Medulla oblongata (tissue), 1 donor: ENCODE data around the gene NKTR.
A peak's percentile ranks its signal among the peaks of the same experiment; 100 is the strongest.

Source experiments
- DNase-seq: peaks from one replicate; pipeline ENCODE4 v3.0.0-alpha.2; 2015; ENCODE audit errors: extremely low spot score

Gene NKTR

DNA sequence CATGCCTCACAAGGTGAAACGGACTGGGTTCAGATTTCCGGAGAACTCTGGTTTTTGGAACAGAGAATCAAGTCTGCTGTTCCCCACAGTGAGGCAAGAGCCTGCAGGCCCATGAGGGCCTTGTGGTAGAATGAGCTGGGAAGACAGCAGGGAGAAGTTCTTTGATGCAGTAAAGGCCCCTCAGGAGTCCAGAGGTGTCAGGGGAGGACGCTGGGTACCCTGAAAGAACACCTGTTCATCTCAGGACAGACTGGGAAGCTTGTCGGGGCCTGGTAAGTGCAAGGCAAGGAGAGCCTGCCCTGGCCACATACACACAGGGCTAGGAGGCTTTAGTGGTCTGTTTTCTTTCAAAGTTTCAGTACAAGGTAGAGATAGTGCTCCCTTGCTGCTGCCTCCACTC is 49.3 kb downstream of the NKTR start:
- DNase-seq: no peak

DNA sequence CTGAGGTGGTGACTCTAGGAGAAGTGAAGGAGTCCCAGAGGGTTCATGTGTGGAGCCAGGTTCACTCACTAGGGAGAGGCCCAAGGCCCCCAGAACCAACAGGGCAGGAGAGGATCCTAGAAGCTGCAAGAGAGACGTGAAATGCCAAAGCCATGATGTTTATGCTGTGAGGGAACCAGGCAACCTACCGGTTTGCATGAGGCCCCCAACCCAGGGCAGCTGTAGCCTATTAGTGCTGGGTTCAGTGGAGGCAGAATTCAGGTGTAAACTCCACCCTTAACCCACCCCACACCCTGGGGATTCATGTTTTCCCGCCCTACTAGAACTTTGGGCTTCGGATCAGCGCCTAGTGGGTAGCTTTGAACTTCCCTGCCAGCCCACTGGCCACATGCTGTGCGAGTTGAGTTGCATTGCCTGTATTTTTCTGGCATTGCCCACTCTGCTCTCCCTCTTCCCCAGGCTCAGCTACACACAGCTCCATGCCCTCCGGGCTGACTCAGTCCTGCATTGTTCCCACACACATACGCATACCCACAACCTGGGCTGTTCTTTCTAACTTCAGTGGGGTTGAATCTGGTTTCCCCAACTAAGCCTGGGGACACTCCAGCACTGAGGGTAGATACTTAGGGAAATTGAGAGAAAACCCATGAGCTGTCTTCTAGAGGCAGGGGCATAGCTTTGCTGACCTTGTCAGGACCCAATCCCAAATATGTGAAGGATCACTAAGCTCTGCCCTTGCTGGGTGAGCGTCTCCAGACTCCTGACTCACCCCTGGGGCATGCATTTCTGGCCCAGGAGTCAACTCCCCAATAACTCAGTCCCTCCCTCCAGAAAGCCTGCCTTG is 51.0 kb downstream of the NKTR start:
- DNase-seq: no peak

DNA sequence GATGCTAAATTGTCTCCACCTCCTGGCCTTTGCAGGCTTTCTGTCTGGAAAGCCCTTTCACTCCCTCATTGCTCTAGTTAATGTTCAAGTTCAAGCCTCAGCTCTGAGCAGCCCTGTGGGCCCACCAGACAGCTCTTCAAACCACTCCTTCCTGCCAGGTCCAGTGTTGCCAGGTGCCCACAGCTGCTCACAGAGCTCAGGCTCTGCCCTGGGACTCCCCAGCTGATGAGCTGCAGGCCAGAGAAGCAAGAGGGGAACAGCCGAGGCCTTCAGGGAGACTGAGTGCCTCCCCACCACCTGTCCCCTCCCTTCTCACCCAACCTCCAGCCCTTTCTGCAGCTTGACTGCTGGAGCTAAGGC is 51.7 kb downstream of the NKTR start:
- no peak for DNase-seq

DNA sequence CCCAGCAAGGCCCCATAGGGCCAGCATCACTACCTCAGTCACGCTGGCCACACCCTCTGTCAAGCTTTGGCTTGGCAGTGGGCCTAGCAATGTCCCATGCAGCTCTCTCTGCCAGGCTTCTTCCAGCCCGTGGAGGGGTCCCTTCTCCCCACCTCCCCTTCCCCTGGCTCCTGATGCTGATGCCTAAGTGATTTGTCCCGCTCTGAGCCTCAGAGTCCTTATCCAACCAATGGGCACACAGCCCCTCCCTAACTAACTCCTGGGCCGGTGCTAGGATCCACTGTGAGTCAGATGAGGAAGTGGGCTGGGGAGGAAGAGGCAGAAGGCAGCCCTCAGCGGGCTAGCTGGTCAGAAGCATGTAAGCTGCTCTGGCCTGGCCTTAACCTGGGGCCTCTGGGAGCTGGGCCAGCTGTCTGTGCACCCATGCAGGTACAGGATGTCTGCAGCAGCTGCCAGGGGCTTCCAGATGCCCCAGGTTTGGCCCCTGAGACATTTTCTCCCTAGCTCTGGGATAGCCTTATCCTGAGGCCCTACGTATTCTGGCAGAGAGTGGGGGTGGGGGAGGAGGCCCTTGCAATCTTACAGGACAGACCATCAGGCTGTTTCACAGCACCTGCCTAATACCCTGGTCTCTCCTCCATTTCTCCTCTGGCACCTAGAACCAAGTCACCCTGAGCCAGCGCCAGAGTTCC is 52.3 kb downstream of the NKTR start:
- DNase-seq: peak; percentile 77

DNA sequence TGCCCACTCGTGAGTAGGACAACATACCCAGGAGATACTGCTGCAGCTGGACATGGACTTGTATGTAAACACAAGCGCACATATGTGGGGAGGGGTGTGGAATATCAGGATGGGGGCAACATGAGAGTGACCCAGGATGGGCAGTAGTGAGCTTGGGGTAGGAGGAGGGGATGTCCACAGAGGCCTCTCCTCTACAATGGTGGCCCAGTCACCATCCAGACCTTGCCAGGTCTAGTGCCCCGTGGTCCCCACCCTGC is 52.7 kb downstream of the NKTR start:
- DNase-seq: no peak

DNA sequence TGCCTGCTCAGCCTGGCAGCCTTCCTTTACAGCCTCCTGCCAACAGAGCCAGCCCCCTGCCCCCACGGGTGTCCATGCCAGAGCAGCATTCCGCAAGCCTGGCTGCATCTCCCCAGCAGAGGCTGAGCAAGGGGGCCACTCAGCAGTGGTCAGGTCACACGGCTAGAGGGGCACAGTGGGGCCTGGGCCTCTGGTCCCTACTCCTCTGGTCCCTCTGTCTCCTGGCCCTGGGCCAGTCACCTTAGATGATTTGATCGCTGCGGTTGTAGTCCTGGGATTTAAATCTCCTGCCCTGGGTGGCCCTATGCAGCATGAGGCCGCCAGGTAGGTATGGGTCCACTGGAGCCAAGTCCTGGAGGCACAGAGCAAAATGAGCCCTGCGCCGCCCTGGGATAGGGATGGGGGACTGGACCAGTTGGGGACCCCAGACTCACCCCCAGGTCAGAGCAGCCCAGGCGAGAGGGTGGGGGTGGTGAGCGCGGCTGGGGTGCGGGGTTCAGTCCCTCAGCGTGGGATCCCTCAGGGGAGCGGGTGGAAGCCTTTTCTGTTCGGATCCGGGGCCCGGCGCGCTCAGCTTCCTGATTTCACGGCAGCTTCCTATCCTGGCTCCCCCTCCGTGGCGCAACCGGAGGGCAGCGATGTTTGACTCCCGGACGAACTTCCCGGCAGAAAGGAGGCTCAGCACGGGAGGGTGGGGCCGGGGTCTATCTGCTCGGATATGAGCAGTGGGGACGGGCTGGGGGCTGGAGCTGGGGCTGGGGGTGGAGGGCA is 53.3 kb downstream of the NKTR start, which contains the start of gene ZBTB47:
TSS of gene ZBTB47 (plus strand) at position 138 of the 771 bp plus-strand sequence. CDS start 4,659 bp downstream, outside the sequence.
- peak; percentile 68 for DNase-seq

DNA sequence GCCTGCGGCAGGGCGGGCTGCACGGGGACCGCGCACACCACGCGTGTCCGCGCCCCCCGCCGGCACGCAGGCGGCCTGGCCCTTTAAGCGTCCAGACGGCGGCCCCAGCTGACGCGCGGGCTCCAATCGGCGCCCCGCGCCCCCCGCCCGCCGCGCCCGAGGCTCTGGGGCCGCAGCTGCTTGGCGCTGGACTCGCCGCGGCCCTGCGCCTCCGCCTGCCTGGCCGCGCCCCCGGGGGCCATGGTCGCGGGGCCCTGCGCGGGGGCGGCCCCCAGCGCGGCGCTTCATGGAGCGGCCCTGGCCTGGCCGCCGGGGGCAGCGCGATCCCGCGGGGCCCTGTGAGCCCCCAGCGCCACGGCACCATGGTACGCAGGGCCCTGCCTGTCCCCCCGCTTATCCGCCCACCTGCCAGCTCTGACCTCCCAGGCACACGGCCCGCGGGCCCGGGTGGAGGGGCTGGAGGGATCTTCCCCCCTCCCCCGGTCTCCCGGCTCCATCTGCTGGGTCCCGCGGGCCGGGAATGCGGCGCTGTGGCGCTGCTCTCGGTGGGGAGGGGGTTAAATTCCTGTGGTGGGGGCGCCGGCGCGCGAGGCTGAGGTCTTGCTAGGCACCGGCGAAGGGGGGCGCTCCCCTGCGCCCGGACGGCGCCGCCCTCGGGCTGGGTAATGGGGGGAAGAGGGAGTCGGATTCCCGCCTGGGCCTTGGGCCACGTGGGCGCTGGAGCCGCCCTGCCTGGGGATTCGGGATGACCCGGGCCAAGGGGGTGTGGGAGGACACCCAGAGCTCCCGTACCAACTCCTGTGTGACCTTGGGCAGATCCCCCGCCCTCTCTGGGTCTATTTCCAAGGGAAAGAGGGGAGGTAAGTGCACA is 54.1 kb downstream of the NKTR start:
- DNase-seq: peak; percentile 86

DNA sequence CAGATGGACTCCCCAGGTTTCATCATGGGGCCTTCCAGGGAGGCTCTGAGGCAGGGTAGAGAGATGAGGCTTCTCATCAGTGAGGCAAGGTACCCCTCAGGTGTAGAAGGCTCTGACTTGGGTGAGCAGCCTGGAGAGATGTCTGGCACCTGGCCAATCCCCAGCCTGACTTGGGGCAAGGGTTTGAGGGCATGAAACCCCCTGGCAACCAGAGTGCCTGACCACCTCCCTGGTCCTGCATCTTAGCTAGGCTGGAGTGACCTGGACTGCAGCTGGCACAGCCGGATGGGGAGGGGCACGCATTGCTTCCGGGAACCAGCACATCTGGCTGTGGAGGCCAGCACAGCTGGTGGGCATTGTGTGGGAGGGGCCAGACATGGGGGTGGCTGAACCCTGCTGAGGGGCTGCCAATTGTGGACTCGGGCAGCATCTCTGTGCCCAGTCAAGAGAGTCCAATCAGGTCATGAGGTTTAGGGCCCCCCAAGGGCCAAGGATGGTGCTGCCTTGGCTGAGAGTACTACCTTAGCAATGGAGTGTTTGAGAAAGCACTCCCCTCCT is 54.9 kb downstream of the NKTR start:
- no peak for DNase-seq

DNA sequence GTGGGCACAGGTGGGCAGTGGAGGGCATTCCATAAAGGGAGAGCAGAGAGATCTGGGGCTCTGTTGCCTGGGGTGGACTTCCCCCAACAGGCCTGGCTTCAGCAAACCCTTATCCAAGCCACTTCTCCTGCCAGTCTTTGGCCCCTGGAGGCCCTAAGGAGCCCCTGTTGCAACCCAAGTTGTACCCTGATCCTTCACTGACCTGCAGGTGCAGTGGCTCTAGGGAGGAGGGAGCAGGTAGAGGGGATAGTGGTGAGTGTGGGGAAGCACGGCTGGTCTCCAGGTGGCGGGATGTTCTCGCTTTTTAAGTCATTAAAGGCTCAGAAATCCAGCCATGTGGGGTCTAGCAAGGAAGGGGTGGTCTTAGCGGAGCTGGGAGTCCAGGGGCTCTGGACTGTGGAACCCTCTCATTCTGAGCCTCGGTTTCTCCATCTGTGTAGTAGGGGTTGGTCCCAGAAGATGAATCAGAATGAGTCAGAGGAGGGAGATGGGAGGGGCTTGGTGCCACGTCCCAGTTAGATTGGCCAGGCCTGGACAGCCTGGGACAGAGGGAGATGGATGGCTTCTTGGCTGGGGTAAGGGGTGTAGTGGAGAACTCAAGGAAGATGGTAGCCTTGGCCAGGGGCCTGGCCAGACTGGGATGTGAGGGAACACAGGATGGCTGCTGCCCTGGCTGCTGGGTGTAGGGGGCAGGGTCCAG is 55.6 kb downstream of the NKTR start:
- DNase-seq: no peak

DNA sequence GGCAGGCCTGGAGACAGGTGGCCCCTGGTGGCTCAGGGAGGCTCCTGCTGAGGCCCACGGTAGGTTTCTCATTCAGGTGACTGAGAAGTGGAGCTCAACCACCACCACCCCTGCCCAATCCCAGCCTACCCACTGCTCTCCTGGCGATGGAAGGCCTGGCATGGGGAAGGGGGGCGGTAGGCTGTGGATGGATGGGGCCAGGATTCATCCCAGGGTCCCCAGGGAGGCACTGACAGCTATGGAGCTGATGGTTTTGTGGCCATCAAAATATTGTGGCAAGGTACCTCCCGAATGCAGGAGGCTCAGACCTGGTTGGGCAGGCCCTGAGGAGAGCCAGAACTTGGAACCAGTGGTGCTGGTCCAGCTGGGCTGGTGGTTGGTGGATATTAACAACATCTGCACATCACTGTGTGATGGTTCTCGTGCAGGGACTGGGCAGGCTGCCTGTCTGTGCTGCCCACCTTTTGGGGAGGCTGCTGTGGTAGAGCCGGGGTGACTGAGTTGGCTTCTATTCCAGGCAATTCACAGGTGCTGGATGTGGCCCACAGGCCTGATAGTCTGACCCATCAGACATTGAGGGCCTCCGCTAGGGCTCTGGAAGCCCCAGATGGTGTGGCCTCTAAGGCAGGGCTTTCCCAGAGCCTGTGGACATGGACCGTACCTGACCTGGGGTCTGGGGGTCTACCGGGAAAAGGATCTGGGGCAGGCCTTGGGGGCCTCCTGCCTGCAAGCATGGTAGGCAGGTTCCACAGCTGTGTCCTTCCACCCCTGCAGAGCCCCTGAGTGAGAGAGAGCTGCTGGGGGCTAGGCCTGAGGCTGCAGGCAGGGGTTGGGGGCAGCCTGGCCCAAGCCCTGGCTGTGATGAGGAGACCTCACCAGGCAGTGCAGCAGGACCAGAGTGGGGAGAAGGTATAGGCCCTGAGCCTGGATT is 56.5 kb downstream of the NKTR start:
- DNase-seq: no peak

DNA sequence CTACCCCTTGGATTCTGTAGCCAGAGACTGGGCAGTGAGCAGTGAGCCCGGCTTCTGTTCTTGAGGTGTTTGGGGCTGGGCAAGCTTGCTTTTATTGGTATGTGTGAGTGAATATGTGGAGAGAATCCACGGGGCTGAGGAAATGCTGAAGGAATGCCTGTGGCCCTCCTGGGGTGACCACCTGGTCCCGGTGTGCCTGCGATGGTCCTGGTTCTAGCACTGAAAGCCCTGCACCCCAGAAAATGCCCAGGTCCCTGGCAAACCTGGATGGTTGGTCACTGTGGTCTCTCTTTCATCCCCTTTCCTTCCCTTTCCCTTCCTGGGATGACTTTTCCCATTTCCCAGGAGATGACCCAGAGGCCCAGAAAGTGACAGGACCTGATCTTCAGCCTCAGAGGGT is 57.2 kb downstream of the NKTR start:
- DNase-seq: no peak

DNA sequence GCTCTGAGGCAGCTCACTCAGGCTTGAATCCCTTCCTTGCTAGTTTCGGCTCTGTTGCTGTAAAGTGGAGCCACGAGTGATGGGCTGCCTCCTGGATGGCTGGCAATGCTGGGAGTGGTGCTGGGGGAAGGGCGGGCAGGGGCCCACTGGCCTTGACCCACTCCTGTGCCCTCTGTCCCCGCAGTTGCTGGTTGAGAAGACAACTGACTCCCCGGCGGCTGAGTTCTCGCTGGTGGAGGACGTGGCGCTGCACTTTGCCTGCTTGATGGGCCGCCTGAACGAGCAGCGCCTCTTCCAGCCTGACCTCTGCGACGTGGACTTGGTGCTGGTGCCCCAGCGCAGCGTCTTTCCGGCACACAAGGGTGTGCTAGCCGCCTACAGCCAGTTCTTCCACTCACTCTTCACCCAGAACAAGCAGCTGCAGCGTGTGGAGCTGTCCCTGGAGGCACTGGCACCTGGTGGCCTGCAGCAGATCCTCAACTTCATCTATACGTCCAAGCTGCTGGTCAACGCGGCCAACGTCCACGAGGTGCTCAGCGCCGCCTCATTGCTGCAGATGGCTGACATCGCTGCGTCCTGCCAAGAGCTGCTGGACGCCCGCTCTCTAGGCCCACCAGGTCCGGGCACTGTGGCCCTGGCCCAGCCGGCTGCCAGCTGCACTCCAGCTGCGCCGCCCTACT is 57.7 kb downstream of the NKTR start:
- DNase-seq: no peak

DNA sequence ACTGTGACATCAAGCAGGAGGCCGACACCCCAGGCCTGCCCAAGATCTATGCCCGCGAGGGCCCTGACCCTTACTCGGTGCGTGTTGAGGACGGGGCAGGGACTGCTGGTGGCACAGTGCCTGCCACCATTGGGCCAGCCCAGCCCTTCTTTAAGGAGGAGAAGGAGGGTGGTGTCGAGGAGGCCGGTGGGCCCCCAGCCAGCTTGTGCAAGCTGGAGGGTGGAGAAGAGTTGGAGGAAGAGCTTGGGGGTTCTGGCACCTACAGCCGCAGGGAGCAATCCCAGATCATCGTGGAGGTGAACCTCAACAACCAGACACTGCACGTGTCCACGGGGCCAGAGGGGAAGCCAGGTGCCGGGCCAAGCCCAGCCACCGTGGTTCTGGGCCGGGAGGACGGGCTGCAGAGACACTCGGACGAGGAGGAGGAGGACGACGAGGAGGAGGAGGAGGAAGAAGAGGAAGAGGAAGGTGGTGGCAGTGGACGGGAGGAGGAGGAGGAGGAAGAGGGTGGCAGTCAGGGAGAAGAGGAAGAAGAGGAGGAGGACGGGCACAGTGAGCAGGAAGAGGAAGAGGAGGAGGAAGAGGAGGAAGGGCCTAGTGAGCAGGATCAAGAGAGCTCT is 58.4 kb downstream of the NKTR start:
- DNase-seq: no peak

DNA sequence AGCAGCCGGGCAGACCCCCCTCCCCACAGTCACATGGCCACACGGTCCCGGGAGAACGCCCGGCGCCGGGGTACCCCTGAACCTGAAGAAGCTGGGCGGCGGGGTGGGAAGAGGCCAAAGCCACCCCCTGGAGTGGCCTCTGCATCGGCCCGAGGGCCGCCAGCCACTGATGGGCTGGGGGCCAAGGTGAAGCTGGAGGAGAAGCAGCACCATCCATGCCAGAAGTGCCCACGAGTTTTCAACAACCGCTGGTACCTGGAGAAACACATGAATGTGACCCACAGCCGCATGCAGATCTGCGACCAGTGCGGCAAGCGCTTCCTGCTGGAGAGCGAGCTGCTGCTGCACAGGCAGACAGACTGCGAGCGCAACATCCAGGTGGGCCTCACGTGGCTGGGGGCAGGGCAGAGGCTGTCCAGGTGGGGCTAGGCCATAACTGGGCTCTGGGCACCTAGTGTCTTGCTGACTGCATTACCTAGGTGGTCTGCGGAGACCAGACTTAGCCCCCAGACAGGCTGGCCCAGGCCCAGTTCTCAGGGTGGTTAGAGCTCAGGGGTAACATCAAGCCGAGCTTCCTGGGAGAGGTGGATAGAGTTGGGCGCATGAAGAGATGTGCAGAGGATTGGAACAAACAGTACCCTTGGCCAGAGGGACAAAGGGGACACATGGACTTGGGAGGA is 59.1 kb downstream of the NKTR start:
- DNase-seq: no peak

DNA sequence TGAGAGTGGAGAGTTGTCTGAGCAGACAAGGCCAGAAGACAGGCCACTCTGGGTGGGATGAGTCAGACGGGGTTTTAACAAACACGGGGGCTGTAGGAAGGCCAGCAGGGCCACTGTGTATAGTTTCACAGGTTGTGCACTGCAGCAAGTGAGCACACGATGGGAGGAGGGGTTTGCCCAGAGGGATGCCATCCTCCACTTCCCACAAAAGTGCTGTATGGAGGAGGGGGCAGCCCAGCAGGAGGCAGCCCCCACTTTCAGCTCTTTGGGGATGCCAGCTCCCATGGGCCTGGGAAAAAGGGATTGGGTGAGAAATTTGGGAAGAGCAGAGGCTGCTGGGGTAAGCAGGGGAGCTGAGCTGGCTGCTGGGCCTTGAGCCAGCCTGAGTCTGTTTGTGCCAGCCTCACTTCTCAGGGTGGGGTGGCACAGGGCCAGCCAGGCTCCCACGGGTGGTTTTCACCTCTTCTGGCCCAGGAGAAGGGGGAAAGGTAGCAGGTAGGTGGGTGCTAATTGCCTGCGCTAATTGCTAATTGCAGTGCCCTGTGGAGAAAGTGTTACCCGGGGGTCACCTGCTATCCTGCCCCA is 59.7 kb downstream of the NKTR start:
- no peak for DNase-seq

DNA sequence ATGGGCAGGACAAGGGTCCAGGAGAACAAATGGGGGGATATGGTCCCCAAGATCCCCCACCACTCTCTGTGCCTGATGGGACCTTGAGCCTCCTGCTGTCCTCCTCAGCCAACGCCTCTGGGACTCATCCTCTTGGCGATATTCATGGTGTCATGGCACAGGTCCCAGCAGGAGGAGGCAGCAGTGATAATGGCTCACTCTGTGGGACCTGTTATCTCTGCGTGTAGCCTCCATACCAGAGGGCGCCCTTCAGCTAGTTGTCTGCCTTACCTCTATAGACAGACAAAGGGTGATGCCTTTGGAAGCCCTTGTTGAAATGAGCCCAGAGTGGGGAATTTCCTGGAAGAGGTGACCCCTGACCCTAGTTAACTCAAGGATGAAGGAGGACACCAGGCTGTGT is 60.4 kb downstream of the NKTR start:
- no peak for DNase-seq

DNA sequence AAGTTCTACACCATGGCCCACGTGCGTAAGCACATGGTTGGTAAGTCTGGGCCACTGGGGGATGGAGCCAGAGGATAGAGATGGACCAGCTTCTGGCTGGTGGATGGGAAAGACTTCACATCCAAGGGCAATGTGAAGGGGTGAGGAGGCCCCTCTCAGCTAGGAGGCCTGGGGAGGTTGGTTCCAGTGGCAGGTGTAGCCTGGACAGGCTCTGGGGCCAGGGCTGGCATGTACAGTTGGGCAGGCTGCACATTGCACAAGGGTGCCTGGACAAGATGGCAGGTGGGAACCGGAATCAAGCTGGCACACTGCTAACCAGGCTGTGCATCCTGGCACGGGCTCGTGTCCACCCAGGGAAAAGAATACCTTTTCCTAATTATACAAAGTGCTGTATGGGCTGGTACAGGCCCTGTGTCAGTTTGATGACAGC is 61.1 kb downstream of the NKTR start:
- DNase-seq: no peak
